GM12872 (cell line): ENCODE results near the gene CDC42EP1.

Experiments used
- TF ChIP-seq, protein P1 (sequence below): IDR thresholded peaks from 3 replicates; pipeline ENCODE4 v1.5.1; 2011; ENCODE audit warnings: low read depth, mild to moderate bottlenecking, low read length, moderate library complexity; ENCODE audit not compliant: insufficient read depth

The CDC42EP1 gene

DNA sequence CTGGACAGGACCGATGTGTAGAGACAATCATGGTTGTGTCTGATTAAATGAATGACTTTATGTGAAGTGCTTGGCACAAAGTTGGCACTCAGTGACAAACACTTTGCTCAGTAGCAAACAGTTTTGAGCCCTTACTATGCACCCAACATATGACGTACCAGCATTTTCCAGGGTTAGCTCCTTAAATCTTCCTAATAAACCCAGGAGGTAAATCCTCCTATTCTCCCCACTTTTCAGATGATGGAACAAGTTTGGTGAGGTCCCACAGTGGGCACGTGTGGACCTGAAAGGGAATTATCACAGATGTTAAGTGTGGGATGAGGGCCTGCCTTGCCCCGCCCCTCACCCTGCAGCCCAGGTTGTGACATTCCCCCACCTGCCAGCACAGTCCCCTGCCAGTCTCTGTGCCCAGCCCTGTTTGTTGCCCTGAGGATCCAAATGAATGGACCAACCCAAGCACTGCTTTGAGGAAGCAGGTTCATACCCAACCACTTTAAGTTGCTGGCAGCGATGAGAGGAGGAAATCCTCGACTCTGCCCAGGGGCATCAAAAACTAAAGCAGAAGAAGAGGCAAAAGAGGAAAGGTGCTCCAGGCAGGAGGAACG is 34.4 kb upstream of the CDC42EP1 start:
- TF ChIP-seq, protein P1, sequence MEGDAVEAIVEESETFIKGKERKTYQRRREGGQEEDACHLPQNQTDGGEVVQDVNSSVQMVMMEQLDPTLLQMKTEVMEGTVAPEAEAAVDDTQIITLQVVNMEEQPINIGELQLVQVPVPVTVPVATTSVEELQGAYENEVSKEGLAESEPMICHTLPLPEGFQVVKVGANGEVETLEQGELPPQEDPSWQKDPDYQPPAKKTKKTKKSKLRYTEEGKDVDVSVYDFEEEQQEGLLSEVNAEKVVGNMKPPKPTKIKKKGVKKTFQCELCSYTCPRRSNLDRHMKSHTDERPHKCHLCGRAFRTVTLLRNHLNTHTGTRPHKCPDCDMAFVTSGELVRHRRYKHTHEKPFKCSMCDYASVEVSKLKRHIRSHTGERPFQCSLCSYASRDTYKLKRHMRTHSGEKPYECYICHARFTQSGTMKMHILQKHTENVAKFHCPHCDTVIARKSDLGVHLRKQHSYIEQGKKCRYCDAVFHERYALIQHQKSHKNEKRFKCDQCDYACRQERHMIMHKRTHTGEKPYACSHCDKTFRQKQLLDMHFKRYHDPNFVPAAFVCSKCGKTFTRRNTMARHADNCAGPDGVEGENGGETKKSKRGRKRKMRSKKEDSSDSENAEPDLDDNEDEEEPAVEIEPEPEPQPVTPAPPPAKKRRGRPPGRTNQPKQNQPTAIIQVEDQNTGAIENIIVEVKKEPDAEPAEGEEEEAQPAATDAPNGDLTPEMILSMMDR: no peak

DNA sequence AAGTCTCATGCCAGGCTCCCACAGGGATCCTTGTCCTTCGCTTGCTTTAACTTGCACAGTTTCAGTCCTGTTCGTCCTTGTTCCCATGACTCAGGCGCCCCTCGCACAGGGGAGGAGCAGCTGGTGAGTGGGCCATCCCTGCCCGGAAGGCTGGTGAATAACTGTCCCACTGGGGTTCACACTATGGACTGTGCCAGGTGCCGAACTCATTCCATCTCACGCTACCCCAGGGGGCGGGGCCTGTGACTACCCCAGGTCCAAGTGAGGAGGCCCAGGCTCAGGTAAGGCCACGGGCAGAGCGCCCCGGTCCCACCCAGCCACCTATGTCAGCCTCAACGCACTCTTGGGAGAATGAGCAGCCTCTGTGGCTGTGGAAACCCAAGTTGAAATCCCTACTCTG is 33.9 kb upstream of the CDC42EP1 start:
- TF ChIP-seq, protein P1: no peak

DNA sequence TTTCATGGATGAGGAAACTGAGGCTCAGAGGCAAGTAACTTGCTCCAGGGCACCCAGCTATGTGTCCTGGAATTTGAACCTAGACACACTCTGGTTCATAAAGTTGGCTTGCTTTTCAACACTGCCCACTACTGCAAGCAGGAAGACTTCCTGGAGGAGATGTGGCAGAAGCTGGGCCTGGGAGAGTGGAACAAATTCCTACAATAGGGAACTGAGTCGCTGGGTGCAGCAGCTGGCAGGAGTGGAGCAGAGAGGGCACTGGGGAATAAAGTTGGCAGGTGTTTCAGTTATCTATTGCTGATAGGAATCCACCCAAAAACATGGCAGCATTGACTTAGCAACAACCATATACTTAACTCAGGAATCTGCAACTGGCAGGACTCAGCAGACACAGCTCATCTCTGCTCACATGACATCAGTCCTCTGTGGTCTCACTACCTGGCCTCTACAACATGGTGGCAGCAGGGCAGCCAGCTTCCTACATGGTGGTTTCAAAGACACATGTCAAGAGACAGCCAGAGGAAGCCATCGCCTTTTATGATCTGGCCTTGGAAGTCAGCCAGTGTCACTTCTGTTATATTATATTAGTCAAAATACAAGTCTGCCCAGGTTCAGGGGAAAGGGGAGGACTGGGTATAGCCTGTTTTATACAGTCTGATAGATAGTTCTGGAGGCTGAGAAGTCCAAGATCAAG is 30.5 kb upstream of the CDC42EP1 start:
- TF ChIP-seq, protein P1: no peak

DNA sequence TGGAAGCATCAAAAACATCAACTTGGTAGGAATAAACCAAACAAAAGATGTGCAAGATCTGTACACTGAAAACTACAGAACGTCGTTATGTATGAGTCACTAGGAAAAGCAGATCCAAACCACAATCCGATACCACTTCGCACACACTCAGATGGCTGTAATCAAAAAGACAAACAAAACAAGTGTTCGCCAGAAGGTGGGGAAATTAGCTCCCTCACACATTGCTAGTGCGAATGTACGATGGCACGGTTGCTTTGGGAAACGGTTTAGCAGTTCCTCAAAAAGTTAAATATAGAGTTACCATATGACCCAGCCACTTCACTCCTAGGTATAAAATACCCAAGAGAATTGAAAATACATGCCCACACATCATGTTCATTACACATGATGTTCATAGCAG is 26.3 kb upstream of the CDC42EP1 start:
- TF ChIP-seq, protein P1: no peak

DNA sequence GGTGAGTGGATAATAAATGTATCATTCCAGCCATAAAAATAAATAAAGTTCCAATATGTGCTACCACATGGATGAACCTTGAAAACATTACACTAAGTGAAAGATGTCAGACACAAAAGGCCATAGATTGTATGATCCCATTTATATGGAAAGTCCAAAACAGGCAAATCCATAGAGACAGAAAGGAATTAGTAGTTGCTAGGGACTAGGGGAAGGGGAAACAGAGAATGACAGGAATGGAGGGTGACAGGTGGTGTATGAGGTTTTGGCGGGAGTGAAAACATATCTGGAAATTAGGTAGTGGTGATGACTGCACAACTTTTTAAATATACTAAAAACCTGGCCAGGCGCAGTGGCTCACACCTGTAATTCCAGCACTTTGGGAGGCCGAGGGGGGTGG is 25.8 kb upstream of the CDC42EP1 start:
- TF ChIP-seq, protein P1: no peak

DNA sequence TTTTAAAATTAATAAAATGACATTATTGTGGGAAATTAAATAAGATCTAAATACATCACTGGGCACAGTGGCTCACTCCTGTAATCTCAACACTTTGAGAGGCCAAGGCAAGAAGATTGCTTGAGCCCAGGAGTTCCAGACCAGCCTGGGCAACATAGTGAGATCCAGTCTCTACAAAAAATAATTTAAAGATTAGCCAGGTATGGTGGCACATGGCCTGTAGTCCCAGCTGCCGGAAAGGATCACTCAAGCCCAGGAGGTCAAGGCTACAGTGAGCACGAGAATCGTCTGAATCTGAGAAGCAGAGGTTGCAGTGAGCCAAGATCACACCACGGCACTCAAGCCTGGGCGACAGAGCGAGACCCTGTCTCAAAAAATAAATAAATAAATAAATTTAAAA is 25.1 kb upstream of the CDC42EP1 start:
- TF ChIP-seq, protein P1: no peak

DNA sequence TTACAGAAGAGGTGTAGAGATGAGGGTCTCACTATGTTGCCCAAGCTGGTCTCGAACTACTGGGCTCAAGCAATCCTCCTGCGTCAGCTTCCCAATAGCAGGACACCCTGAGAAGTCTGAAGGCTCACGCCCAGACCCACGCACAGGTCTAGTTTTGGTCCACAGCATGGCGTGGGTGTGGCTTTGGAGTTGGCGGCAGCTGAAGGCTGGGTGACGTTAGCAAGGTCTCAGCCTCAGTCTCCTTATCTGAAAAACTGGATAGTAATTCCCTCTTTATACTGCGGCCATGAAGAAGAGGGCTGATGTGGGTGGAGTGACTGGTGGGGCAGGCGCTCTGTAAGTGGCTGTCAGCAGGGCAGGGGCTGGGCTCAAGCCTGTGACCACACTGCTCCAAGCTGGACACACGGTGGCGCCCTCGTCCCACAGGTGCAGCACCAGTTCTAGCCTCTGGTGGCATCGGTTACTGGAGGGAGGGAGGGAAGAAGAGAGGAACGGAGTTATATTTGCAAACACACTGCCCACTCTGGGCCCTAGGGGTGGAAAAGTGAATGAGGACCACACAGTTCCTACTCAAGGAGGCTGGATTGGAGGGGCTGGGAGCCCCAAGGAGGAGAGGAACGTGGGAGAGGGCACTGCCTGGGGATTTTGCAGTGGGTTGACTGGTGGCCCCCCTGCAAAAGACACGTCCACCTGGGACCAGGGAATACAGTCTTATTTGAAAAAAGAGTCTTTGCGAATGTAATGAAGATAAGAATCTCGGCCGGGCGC is 21.5 kb upstream of the CDC42EP1 start:
- TF ChIP-seq, protein P1: peak; percentile 96
